ENCODE measurements around the gene NR4A3.
"Not testable (repeated sequence)": the region's sequence is repeated elsewhere in the genome, so short reads cannot be mapped to it uniquely, and the experiment has no call there.

Gene NR4A3

GRCh38 chr9:99821396-99822108 lies at the start of gene NR4A3:
TSS of gene NR4A3 (plus strand) at chr9:99821885. CDS start at chr9:99828043, 6,158 bp downstream.
- peak; percentile 89 for FAIRE-seq
- no peak for DNase-seq (ENCODE audit: extremely low spot score, insufficient read length, low read depth)

- FAIRE-seq (no peak), DNase-seq (ENCODE audit: extremely low spot score, insufficient read length, low read depth) (no peak)
Observed at GRCh38 chr9:99773468-99774138, 48.1 kb upstream of the NR4A3 start.

- peak; percentile 31 for FAIRE-seq
- DNase-seq (ENCODE audit: extremely low spot score, insufficient read length, low read depth), result no peak
Observed at GRCh38 chr9:99778308-99778707, 43.4 kb upstream of the NR4A3 start.

GRCh38 chr9:99778836-99779235 lies 42.8 kb upstream of the NR4A3 start:
- FAIRE-seq (no peak), DNase-seq (ENCODE audit: extremely low spot score, insufficient read length, low read depth) (no peak)

GRCh38 chr9:99779277-99779676 lies 42.4 kb upstream of the NR4A3 start:
- FAIRE-seq (no peak), DNase-seq (ENCODE audit: extremely low spot score, insufficient read length, low read depth) (no peak)

GRCh38 chr9:99782349-99782748 lies 39.3 kb upstream of the NR4A3 start:
- not testable (repeated sequence) for DNase-seq (ENCODE audit: extremely low spot score, insufficient read length, low read depth); FAIRE-seq

- DNase-seq (ENCODE audit: extremely low spot score, insufficient read length, low read depth) (no peak), FAIRE-seq (peak; percentile 48)
Observed at GRCh38 chr9:99782962-99783718, 38.5 kb upstream of the NR4A3 start.

GRCh38 chr9:99783799-99784198 lies 37.9 kb upstream of the NR4A3 start:
- no peak for DNase-seq (ENCODE audit: extremely low spot score, insufficient read length, low read depth)

GRCh38 chr9:99785010-99785590 lies 36.6 kb upstream of the NR4A3 start:
- DNase-seq (ENCODE audit: extremely low spot score, insufficient read length, low read depth) (no peak), FAIRE-seq (no peak)

More at GRCh38 chr9:99783799-99784198, 37.9 kb upstream of the NR4A3 start:
- FAIRE-seq, result no peak

GRCh38 chr9:99787556-99787955 lies 34.1 kb upstream of the NR4A3 start:
- no peak for FAIRE-seq
- no peak for DNase-seq (ENCODE audit: extremely low spot score, insufficient read length, low read depth)

GRCh38 chr9:99793528-99793927 lies 28.2 kb upstream of the NR4A3 start:
- DNase-seq (ENCODE audit: extremely low spot score, insufficient read length, low read depth), result no peak
- no peak for FAIRE-seq

GRCh38 chr9:99796231-99796630 lies 25.5 kb upstream of the NR4A3 start:
- DNase-seq (ENCODE audit: extremely low spot score, insufficient read length, low read depth) (no peak), FAIRE-seq (no peak)

GRCh38 chr9:99801775-99802174 lies 19.9 kb upstream of the NR4A3 start:
- FAIRE-seq (no peak), DNase-seq (ENCODE audit: extremely low spot score, insufficient read length, low read depth) (no peak)

- DNase-seq (ENCODE audit: extremely low spot score, insufficient read length, low read depth) (no peak), FAIRE-seq (no peak)
Observed at GRCh38 chr9:99803694-99804093, 18.0 kb upstream of the NR4A3 start.

GRCh38 chr9:99807276-99807852 lies 14.3 kb upstream of the NR4A3 start:
- FAIRE-seq (peak; percentile 90), DNase-seq (ENCODE audit: extremely low spot score, insufficient read length, low read depth) (no peak)

GRCh38 chr9:99807956-99808355 lies 13.7 kb upstream of the NR4A3 start:
- FAIRE-seq (no peak), DNase-seq (ENCODE audit: extremely low spot score, insufficient read length, low read depth) (no peak)

GRCh38 chr9:99808454-99808853 lies 13.2 kb upstream of the NR4A3 start:
- FAIRE-seq (no peak), DNase-seq (ENCODE audit: extremely low spot score, insufficient read length, low read depth) (no peak)

- DNase-seq (ENCODE audit: extremely low spot score, insufficient read length, low read depth) (no peak), FAIRE-seq (no peak)
Observed at GRCh38 chr9:99809586-99810319, 11.9 kb upstream of the NR4A3 start.

GRCh38 chr9:99811172-99811571 lies 10.5 kb upstream of the NR4A3 start:
- FAIRE-seq, result no peak
- no peak for DNase-seq (ENCODE audit: extremely low spot score, insufficient read length, low read depth)

All from GM18507 (cell line).